ENCODE measurements around the gene CFAP299.
A peak's percentile ranks its signal among the peaks of the same experiment; 100 is the strongest.

CFAP299 gene

DNA sequence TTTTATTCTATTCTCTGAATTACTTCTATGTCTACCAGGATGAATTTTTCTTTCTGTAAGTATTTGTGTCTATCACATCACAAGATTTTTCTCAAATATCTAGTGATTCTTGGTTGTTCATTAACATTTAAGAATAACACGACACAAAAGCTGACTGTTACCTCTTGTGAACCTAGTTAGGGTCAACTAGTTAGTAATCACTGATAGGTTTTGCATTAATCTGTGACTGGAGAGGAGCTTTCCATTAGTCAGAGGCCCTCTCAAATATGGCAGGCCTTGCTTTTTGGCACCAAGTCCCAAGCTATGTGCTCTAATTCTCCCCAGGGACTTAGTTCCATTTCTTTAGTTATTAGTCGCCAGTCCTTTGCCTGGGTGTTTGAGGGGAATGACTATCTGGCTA lies 259.2 kb downstream of the CFAP299 start:
- Histone ChIP-seq H3K4me1 (ENCODE audit: insufficient read depth, low read length, poor library complexity, severe bottlenecking) (no peaks in the 10 kb centered on the region), H3K9me3 (ENCODE audit: insufficient read depth, low read depth, low read length) (no peaks in the 10 kb centered on the region; the same call in 1 of the 2 replicates), H3K9ac (ENCODE audit: low read depth, low read length, poor library complexity, severe bottlenecking) (no peak overlapping the region), H3K36me3 (ENCODE audit: insufficient read depth, low read length) (no peaks in the 10 kb centered on the region), H3F3A (ENCODE audit: low read depth) (no peaks in the 10 kb centered on the region), H3K4me3 (ENCODE audit: low read length, poor library complexity, severe bottlenecking) (no peak overlapping the region), H3K9me2 (replicated peaks; ENCODE audit: low read depth, low read length) (no peaks in the 10 kb centered on the region), H2AFZ (ENCODE audit: low read length) (no peak overlapping the region), H3K4me2 (ENCODE audit: low read depth, low read length, poor library complexity, severe bottlenecking) (no peak overlapping the region), H3K79me2 (ENCODE audit: insufficient read depth, low read length) (no peaks in the 10 kb centered on the region), H4K20me1 (ENCODE audit: insufficient read depth, low read length, poor library complexity, severe bottlenecking) (no peaks in the 10 kb centered on the region), H3K27me3 (ENCODE audit: insufficient read depth, low read length, poor library complexity, severe bottlenecking) (no peaks in the 10 kb centered on the region)
- TF ChIP-seq EZH2phosphoT487 (IDR thresholded peaks at IDR 0.05; ENCODE audit: borderline replicate concordance) = no peak
- TF ChIP-seq CTCF (conservative IDR thresholded peaks at IDR 0.05; ENCODE audit: low read length) = no peak

DNA sequence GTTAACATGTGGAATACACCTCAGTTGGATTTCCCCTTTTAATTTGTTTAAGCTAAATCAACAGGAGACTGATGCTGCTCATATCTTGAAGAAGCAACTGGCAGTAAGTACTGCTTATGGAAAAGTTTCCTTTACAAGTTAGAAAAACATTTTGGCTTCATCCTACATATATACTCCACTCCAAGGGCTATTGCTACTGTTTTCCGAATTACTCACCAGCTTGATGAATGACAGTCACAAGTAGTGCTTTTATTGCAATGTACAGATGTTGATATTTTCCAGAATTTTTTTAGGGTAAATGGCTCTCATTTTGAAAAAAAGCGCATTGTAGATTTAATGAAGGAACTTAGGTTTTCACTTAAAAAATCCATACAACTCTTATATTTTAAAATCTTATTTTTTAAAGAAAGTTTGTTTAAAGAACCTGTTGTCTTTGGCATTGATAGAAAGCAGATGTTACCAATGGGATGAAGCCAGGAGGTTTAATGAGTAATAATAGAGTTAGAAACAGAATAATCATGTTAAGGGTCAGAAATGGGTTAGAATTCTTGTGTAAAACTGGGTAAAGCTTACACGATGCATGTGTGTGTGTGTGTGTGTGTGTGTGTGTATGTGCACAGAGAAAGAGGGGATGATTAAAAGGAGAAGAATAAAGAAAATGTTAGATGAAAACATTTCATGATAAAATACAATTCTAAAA lies 272.9 kb downstream of the CFAP299 start:
- Histone ChIP-seq H3K4me1 (ENCODE audit: insufficient read depth, low read length, poor library complexity, severe bottlenecking) (peaks cover 35% of the 10 kb centered on the region), H4K20me1 (ENCODE audit: insufficient read depth, low read length, poor library complexity, severe bottlenecking) (no peaks in the 10 kb centered on the region), H3K79me2 (ENCODE audit: insufficient read depth, low read length) (no peaks in the 10 kb centered on the region), H2AFZ (ENCODE audit: low read length) (no peak overlapping the region), H3K4me2 (ENCODE audit: low read depth, low read length, poor library complexity, severe bottlenecking) (no peak overlapping the region), H3F3A (ENCODE audit: low read depth) (no peaks in the 10 kb centered on the region), H3K9me3 (ENCODE audit: insufficient read depth, low read depth, low read length) (no peaks in the 10 kb centered on the region), H3K27me3 (ENCODE audit: insufficient read depth, low read length, poor library complexity, severe bottlenecking) (no peaks in the 10 kb centered on the region), H3K9me2 (replicated peaks; ENCODE audit: low read depth, low read length) (no peaks in the 10 kb centered on the region), H3K4me3 (ENCODE audit: low read length, poor library complexity, severe bottlenecking) (no peak overlapping the region), H3K36me3 (ENCODE audit: insufficient read depth, low read length) (no peaks in the 10 kb centered on the region), H3K9ac (ENCODE audit: low read depth, low read length, poor library complexity, severe bottlenecking) (no peak overlapping the region)
- no peak for TF ChIP-seq CTCF (conservative IDR thresholded peaks at IDR 0.05; ENCODE audit: low read length)
- TF ChIP-seq EZH2phosphoT487 (IDR thresholded peaks at IDR 0.05; ENCODE audit: borderline replicate concordance) = no peak

DNA sequence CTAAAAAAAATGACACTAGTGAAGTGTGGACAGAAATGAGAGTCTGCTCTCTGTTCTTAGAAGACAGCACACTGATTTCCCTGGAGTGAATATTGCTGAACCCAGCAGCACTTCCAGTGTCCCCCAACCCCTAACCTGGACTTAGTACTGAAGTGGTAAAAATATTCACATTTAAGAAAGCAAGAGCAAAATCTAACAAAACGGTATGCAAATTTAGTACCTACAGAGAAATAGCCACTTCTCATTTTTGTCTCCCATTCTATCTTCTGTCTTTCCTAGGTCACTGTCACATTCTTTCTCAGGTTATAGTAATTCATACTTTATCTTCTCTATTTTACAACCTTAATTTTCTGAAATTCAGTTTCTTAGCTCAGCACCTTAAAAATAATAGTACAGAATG lies 274.7 kb downstream of the CFAP299 start:
- H3F3A ChIP-seq (ENCODE audit: low read depth) = no peaks in the 10 kb centered on the region

More for the DNA sequence above, 274.7 kb downstream of the CFAP299 start:
- Histone ChIP-seq H3K4me3 (ENCODE audit: low read length, poor library complexity, severe bottlenecking) (no peak overlapping the region), H4K20me1 (ENCODE audit: insufficient read depth, low read length, poor library complexity, severe bottlenecking) (no peaks in the 10 kb centered on the region), H3K27me3 (ENCODE audit: insufficient read depth, low read length, poor library complexity, severe bottlenecking) (no peaks in the 10 kb centered on the region), H3K36me3 (ENCODE audit: insufficient read depth, low read length) (no peaks in the 10 kb centered on the region), H3K9me3 (ENCODE audit: insufficient read depth, low read depth, low read length) (no peaks in the 10 kb centered on the region), H2AFZ (ENCODE audit: low read length) (no peak overlapping the region), H3K79me2 (ENCODE audit: insufficient read depth, low read length) (no peaks in the 10 kb centered on the region), H3K9me2 (replicated peaks; ENCODE audit: low read depth, low read length) (no peaks in the 10 kb centered on the region), H3K9ac (ENCODE audit: low read depth, low read length, poor library complexity, severe bottlenecking) (no peak overlapping the region), H3K4me1 (ENCODE audit: insufficient read depth, low read length, poor library complexity, severe bottlenecking) (peaks cover 44% of the 10 kb centered on the region), H3K4me2 (ENCODE audit: low read depth, low read length, poor library complexity, severe bottlenecking) (peak overlapping the region; percentile 60)
- TF ChIP-seq CTCF (conservative IDR thresholded peaks at IDR 0.05; ENCODE audit: low read length) = no peak
- no peak for TF ChIP-seq EZH2phosphoT487 (IDR thresholded peaks at IDR 0.05; ENCODE audit: borderline replicate concordance)

Data from Loucy (cell line).